Transverse colon (tissue), 4 donors: Measurements from ENCODE around the gene COTL1. TPM values are rescaled to one million over a fixed set of nuclear protein-coding genes. Genes with fewer than 3 reads are reported as not detected.

ENCODE experiments used
- DNase-seq: peaks from one replicate; pipeline ENCODE4 v3.0.0-alpha.2; 2019
- H3K27ac ChIP-seq, 4 donors: fragments of 200-600 bp; sonication (generic); 2 replicates each; pipeline ENCODE4 v1.5.1; 2016 to 2018; ENCODE audit warnings: inconsistent platforms in 4 of 4
- H3K27me3 ChIP-seq: fragments of 200-600 bp; sonication (generic); 2 replicates; pipeline ENCODE4 v1.5.1; 2017; ENCODE audit warnings: inconsistent platforms
- H3K36me3 ChIP-seq, 4 donors: fragments of 200-600 bp; sonication (generic); 2 replicates each; pipeline ENCODE4 v1.5.1; 2017 to 2019; ENCODE audit warnings: inconsistent platforms in 4 of 4
- H3K4me1 ChIP-seq, 4 donors: fragments of 200-600 bp; sonication (generic); 2 replicates each; pipeline ENCODE4 v1.5.1; 2017 to 2020; ENCODE audit warnings: inconsistent platforms in 4 of 4
- H3K4me3 ChIP-seq, 4 donors: fragments of 200-600 bp; sonication (generic); 1 replicate in 1 of 4; 2 replicates in 3 of 4; pipeline versions ENCODE4 v1.5.1 to v1.6.1; 2017 to 2019; ENCODE audit warnings: inconsistent platforms in 4 of 4
- H3K9me3 ChIP-seq, 2 donors: fragments of 200-600 bp; sonication (generic); 2 replicates each; pipeline ENCODE4 v1.5.1; 2017 to 2019; ENCODE audit warnings: inconsistent platforms in 2 of 2
- CTCF ChIP-seq, 5 experiments: fragments of 200-600 bp in 3 of 5; fragments of 450-650 bp in 2 of 5; sonication (generic) in 3 of 5; IDR thresholded peaks; 1 replicate in 2 of 5; 2 replicates in 3 of 5; pipeline ENCODE4 v1.5.1; 2016 to 2017; ENCODE audit warnings: antibody characterized with exemption in 5 of 5, inconsistent platforms in 3 of 5, mild to moderate bottlenecking in 2 of 5, moderate library complexity in 1 of 5
- EP300 ChIP-seq: sonication (generic); formaldehyde crosslinking; IDR thresholded peaks from one replicate; pipeline ENCODE4 v1.6.1; 2017; ENCODE audit warnings: antibody characterized with exemption, low read depth
- POLR2A ChIP-seq: fragments of 450-650 bp; IDR thresholded peaks from one replicate; pipeline ENCODE4 v1.6.1; 2016; ENCODE audit warnings: antibody characterized with exemption, mild to moderate bottlenecking, moderate library complexity
- POLR2AphosphoS5 ChIP-seq, 3 donors: sonication (generic); formaldehyde crosslinking; IDR thresholded peaks; one replicate each; pipeline ENCODE4 v1.6.1; 2016; ENCODE audit warnings: antibody characterized with exemption in 3 of 3
- WGBS, 2 donors: methylation state at CpG; one replicate each; pipeline ENCODE4 v1.1.5; 2018; ENCODE audit warnings: low coverage in 1 of 2; 5-methylcytosine and 5-hydroxymethylcytosine counted together
- in situ Hi-C, 4 donors: fragments of 200-750 bp; cut with MboI; loops; one replicate each; pipeline versions ENCODE4 v1.15.0 to v1.15.1; 2017; ENCODE audit warnings: low sequenced_read_pairs in 3 of 4, low pct_ligation_motif_present in 1 of 4, low pct_unique_long_range_greater_than_20kb in 1 of 4
- intact Hi-C: fragments of 100-400 bp; cut with DNase I; formaldehyde crosslinking; loops from one replicate; pipeline ENCODE4 v1.15.1; 2023; ENCODE audit warnings: low total_unique reads
- total RNA-seq, 4 donors: library from RNA; depleted of rRNA; stranded (reverse); fragments of >200 nt; gene quantifications; one replicate each; pipeline ENCODE4 v1.1.0, GENCODE V29; 2016

Gene COTL1
- total RNA-seq, 4 donors from 2014 or later = 31.1 to 78.9 (median 47.9) TPM

GRCh38 chr16:84537491-84538151 lies 80.3 kb downstream of the COTL1 start:
- in situ Hi-C loops = no loop called here

GRCh38 chr16:84535851-84536250 lies 82.0 kb downstream of the COTL1 start:
- TF ChIP-seq POLR2A (no peak), CTCF (IDR thresholded peaks at IDR 0.05) (no peak), POLR2AphosphoS5 (IDR thresholded peaks at IDR 0.05) (no peak), EP300 (no peak)
- 82 to 88% methylated on average over 9 of the region's 9 CpGs for WGBS, 2 donors
- Histone ChIP-seq H3K36me3 (no peaks in the 10 kb centered on the region), H3K9me3 (no peaks in the 10 kb centered on the region), H3K4me1 (peaks cover 0 to 17% (median 10%) of the 10 kb centered on the region in 4 donors), H3K4me3 (no peak overlapping the region), H3K27ac (no peak overlapping the region), H3K27me3 (no peaks in the 10 kb centered on the region)
- in situ Hi-C loops (no loop called here), intact Hi-C loops (no loop called here)
- no peak for DNase-seq

More at GRCh38 chr16:84537491-84538151, 80.3 kb downstream of the COTL1 start:
- H3K27me3 ChIP-seq = no peaks in the 10 kb centered on the region
- H3K9me3 ChIP-seq = no peaks in the 10 kb centered on the region
- H3K36me3 ChIP-seq = no peaks in the 10 kb centered on the region
- H3K4me1 ChIP-seq = peaks cover 0 to 5% (median 4%) of the 10 kb centered on the region in 4 donors
- no peak for DNase-seq
- H3K27ac ChIP-seq = no peak overlapping the region
- TF ChIP-seq POLR2A (no peak), POLR2AphosphoS5 (IDR thresholded peaks at IDR 0.05) (no peak), EP300 (no peak), CTCF (IDR thresholded peaks at IDR 0.05) (no peak)
- WGBS, 2 donors = 80 to 100% methylated on average over 1 to 11 of the region's 11 CpGs
- H3K4me3 ChIP-seq = no peak overlapping the region
- intact Hi-C loops = no loop called here

GRCh38 chr16:84535408-84535807 lies 82.5 kb downstream of the COTL1 start:
- intact Hi-C loops (no loop called here), in situ Hi-C loops (no loop called here)
- Histone ChIP-seq H3K36me3 (no peaks in the 10 kb centered on the region), H3K27ac (no peak overlapping the region), H3K27me3 (no peaks in the 10 kb centered on the region), H3K4me1 (peaks cover 0 to 17% (median 10%) of the 10 kb centered on the region in 4 donors), H3K9me3 (no peaks in the 10 kb centered on the region), H3K4me3 (no peak overlapping the region)
- 67 to 88% methylated on average over 4 to 6 of the region's 6 CpGs for WGBS, 2 donors
- DNase-seq = no peak
- no peak for TF ChIP-seq POLR2A
- TF ChIP-seq EP300 = no peak
- no peak for TF ChIP-seq CTCF (IDR thresholded peaks at IDR 0.05)
- no peak for TF ChIP-seq POLR2AphosphoS5 (IDR thresholded peaks at IDR 0.05)

GRCh38 chr16:84534815-84535214 lies 83.1 kb downstream of the COTL1 start:
- in situ Hi-C loops = no loop called here
- no peak overlapping the region for H3K27ac ChIP-seq
- intact Hi-C loops = no loop called here
- peaks cover 0 to 17% (median 10%) of the 10 kb centered on the region in 4 donors for H3K4me1 ChIP-seq
- H3K9me3 ChIP-seq = no peaks in the 10 kb centered on the region
- TF ChIP-seq CTCF (IDR thresholded peaks at IDR 0.05) (no peak), POLR2AphosphoS5 (IDR thresholded peaks at IDR 0.05) (no peak), EP300 (no peak), POLR2A (no peak)
- no peaks in the 10 kb centered on the region for H3K36me3 ChIP-seq
- H3K27me3 ChIP-seq = no peaks in the 10 kb centered on the region
- DNase-seq = no peak
- WGBS, 2 donors = 91 to 95% methylated on average over 4 to 5 of the region's 5 CpGs
- no peak overlapping the region for H3K4me3 ChIP-seq
